ENCODE results near the gene APOL3.
"Not testable (repeated sequence)": the region's sequence is repeated elsewhere in the genome, so short reads cannot be mapped to it uniquely, and the experiment has no call there.

Gene APOL3

GRCh38 chr22:36099561-36099960, 61.0 kb downstream of the APOL3 start:
- not testable (repeated sequence) for DNase-seq

DNA sequence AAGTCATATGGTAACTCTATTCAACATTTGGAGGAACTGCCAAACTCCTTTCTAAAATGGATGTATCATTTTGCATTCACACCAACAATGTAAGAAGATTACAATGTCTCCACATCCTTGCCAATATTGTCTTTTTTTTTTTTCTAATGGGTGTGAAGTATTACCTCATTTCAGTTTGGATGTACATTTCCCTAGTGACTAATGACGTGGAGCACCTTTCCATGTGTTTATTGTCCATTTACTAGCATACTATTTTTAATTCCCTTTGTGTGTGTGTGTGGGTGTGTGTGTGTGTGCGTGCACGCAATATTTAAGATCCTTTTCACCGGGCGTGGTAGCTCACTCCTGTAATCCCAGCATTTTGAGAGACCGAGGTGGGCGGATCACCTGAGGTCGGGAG, 62.7 kb downstream of the APOL3 start:
- DNase-seq, result no peak

DNA sequence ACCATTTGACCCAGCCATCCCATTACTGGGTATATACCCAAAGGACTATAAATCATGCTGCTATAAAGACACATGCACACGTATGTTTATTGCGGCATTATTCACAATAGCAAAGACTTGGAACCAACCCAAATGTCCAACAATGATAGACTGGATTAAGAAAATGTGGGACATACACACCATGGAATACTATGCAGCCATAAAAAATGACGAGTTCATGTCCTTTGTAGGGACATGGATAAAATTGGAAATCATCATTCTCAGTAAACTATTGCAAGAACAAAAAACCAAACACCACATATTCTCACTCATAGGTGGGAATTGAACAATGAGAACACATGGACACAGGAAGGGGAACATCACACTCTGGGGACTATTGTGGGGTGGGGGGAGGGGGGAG, 69.8 kb downstream of the APOL3 start:
- DNase-seq, result not testable (repeated sequence)

Measured in NCI-H1048 (cell line).